Dermis microvascular lymphatic vessel endothelial cell (primary cell): ENCODE data around the gene POU4F2. TPM values are rescaled to one million over a fixed set of nuclear protein-coding genes. Genes with fewer than 3 reads are reported as not detected.

Source experiments
- DNase-seq, 2 donors: peaks; one replicate each; pipeline versions ENCODE4 v3.0.0 to v3.0.0-alpha.2; 2010; ENCODE audit warnings: low read depth in 2 of 2
- total RNA-seq: library from RNA; depleted of rRNA; stranded (reverse); fragments of >200 nt; gene quantifications from 2 replicates; pipeline ENCODE4 v1.2.1, GENCODE V29; 2014

Gene POU4F2, protein sequence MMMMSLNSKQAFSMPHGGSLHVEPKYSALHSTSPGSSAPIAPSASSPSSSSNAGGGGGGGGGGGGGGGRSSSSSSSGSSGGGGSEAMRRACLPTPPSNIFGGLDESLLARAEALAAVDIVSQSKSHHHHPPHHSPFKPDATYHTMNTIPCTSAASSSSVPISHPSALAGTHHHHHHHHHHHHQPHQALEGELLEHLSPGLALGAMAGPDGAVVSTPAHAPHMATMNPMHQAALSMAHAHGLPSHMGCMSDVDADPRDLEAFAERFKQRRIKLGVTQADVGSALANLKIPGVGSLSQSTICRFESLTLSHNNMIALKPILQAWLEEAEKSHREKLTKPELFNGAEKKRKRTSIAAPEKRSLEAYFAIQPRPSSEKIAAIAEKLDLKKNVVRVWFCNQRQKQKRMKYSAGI
- not detected in 2 replicates for total RNA-seq

GRCh38 chr4:146638786-146639505, at the start of gene POU4F2:
POU4F2 (plus strand) TSS chr4:146638893; CDS start chr4:146639141, 248 bp downstream.
- peak in 1 of 2 donors; percentile 11 for DNase-seq

- DNase-seq = no peak
Measured at GRCh38 chr4:146590801-146591200, 47.9 kb upstream of the POU4F2 start.

DNA sequence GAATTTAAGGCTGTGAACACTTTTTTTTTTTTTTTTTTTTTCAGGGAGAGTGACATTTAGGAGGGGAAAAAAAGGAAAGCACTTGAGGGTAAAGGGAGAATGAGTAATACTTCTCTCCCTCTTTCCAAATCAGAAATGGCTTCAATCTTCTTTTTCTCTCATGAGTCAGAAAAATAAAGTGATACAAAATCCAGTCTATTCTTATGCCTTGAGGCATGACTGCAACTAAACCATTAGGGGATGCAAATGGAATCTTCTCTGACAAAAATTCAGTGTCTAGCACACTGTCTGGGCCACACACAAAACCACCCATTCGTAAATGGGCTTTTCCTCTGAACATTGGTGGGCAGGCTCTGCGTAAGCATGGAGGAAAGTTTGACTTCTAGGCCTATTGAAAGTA, 46.7 kb upstream of the POU4F2 start:
- DNase-seq = no peak

- no peak for DNase-seq
Measured at GRCh38 chr4:146632770-146633470, 5.8 kb upstream of the POU4F2 start.

DNA sequence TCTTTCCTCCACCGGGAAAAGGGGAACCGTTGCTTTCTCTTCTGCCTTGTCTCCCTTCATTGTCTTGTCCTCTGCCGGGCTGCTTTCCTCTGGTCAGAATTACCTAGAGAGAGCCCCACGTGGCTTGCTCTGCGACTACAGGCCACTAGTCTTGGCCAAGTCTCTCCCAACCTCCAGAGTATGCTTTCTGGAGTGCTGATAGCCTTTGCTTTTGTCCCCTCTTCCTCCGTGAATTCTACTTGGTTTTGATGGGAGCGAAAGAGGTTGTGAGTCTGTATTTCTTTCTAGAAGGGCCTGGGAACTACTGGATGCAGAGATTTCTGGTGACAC, 5.3 kb upstream of the POU4F2 start:
- no peak for DNase-seq

- no peak for DNase-seq
Measured at GRCh38 chr4:146634825-146635224, 3.9 kb upstream of the POU4F2 start.

- DNase-seq = no peak
Measured at GRCh38 chr4:146637621-146638332, 916 bp upstream of the POU4F2 start.

DNA sequence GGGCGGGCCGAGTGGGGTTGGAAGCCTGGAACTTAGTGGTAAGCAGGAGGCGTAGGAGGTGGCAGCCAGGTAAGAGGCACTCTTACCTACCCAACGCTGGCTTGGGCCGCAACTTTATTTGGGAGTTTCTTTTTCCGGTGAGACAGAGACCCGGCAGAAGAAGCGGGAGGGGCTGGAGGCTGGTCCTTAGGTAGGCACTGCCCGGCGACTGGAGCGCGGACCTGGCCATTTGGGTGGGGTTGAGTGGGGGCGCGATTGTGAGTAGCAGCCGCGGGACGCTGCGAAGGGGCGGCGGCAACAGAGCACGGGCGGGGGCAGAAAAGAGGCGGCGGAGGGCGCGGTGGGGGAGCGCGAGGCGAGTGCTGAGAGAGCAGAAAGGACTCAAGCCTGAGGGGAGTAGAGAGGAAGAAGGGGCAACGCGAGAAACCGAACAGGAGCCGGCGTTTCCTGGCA, 334 bp upstream of the POU4F2 start:
- DNase-seq = no peak

- no peak for DNase-seq
Measured at GRCh38 chr4:146639506-146639932, 826 bp downstream of the POU4F2 start.

DNA sequence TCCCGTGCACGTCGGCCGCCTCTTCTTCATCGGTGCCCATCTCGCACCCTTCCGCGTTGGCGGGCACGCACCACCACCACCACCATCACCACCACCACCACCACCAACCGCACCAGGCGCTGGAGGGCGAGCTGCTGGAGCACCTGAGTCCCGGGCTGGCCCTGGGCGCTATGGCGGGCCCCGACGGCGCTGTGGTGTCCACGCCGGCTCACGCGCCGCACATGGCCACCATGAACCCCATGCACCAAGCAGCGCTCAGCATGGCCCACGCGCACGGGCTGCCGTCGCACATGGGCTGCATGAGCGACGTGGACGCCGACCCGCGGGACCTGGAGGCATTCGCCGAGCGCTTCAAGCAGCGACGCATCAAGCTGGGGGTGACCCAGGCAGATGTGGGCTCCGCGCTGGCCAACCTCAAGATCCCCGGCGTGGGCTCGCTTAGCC, 1.4 kb downstream of the POU4F2 start:
- DNase-seq = no peak

- DNase-seq = no peak
Measured at GRCh38 chr4:146640465-146641061, 1.9 kb downstream of the POU4F2 start.

- DNase-seq = no peak
Measured at GRCh38 chr4:146641762-146642161, 3.1 kb downstream of the POU4F2 start.

DNA sequence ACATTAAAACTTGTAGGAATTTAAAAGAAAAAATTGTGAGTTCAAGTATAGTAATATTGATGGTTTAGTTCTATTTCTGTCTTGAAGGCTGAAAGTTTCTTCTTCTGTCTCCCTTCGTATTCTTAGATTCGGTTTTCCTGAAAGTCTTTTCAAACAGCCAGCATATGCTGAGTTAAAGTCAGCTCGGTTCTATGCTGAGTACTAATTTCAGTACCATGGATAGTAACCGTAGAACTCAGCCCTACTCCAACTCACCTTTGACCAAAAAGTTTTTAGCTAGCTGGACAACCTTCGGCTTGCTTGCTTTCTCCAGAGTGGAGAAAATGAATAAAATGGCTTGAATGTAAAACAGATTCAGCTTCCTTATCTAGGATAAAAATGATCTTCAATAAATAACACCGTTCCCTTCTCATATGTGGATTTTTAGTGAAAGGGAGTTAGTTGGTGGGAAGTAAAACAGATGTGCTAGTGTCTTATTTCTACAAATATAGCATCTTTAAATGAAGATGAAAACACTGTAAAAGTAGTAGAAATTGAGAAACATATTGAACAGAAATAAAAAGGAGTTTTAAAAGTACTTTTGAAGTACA, 5.2 kb downstream of the POU4F2 start:
- peak; percentile 24 to 39 for DNase-seq

GRCh38 chr4:146645921-146646320, 7.2 kb downstream of the POU4F2 start:
- no peak for DNase-seq

DNA sequence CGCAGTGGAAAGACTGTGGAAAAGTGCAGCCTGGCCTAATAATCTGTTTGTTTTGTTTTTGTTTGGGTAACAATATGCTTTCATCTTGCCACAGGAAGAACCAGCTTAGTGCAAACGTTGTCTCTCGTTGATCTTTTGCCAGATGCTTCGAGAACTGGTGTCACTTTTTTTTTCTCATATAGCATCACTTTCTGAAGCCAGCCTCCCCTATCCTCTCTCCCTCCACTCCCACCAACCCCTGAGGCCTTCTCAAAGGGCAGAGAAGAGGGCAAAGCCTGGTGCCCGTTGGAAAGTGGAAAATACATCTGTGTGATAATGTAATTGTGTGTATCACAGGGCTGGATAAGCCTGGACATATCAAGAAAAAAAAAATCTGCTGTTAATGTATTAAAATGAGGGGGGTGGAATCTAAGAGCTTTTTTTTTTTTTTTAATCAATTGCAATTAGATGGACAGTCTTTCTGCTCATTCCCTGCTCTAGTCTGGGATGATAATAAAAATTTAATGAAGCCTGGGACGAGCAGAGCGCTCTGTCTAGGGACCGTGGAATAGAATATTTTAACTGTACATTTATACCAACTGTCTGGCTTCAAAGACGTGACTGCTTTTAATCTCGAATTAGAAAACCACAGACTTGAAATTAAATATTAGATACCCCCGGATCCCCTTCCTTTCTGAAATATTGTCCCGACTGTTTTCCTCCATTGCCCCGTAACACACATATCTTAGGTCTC, 8.1 kb downstream of the POU4F2 start:
- DNase-seq = no peak

- no peak for DNase-seq
Measured at GRCh38 chr4:146647615-146648460, 9.1 kb downstream of the POU4F2 start.

DNA sequence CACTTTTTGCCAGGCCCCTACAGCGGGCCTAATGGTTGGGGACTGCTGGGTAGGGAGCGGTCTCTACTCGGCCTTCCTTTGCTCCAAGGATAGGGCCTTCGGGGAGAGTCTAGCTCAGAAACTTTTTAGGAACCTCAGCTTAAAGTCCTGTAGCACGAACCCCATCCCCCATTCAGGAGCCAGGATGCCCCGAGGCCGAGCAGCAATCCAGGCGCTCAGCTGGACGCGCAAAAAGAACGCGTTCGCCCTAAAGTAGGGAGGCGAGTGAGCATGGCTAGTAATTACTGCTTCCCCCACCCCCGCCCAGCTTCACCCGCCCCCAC, 9.7 kb downstream of the POU4F2 start:
- DNase-seq = no peak

- DNase-seq = no peak
Measured at GRCh38 chr4:146649232-146649631, 10.5 kb downstream of the POU4F2 start.

DNA sequence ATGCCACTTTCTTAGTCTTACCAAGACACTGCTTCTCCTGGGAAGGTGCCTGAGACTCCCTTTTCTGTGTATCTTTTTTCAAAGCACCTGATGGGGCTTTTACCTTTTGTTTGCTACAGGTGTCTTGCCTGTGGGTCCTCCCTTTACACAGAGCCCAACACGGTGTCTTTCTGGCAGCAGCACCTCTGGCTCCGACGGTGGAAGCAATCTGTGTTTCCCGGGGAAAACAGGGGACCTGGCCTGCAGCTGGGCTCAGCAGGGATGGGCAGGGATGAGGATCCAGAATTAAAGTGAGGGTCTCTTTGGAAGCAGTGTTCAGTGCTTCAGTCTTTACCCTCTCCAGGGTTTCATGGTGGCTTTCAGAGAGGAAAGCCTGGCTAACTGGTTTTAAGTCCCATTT, 11.3 kb downstream of the POU4F2 start:
- DNase-seq = no peak
